Ascending aorta (tissue), 2 donors: ENCODE data around the gene FARP1. TPM values are rescaled to one million over a fixed set of nuclear protein-coding genes. Genes with fewer than 3 reads are reported as not detected.

Source experiments
- DNase-seq, 2 donors: peaks; one replicate each; pipeline ENCODE4 v3.0.0-alpha.2; 2019; ENCODE audit warnings: low spot score in 2 of 2
- H3K27ac ChIP-seq, 2 donors: fragments of 200-600 bp; sonication (generic); one replicate each; pipeline ENCODE4 v1.5.1; 2016 to 2017; ENCODE audit warnings: mild to moderate bottlenecking in 1 of 2
- H3K27me3 ChIP-seq: fragments of 200-600 bp; sonication (generic); one replicate; pipeline ENCODE4 v1.5.1; 2017
- H3K36me3 ChIP-seq, 2 donors: fragments of 200-600 bp; sonication (generic); one replicate each; pipeline ENCODE4 v1.5.1; 2016
- H3K4me1 ChIP-seq, 2 donors: fragments of 200-600 bp; sonication (generic); one replicate each; pipeline ENCODE4 v1.5.1; 2016 to 2017; ENCODE audit warnings: mild to moderate bottlenecking in 1 of 2
- H3K4me3 ChIP-seq, 2 donors: fragments of 200-600 bp; sonication (generic); one replicate each; pipeline ENCODE4 v1.5.1; 2016 to 2017; ENCODE audit warnings: mild to moderate bottlenecking in 1 of 2
- H3K9me3 ChIP-seq, 2 donors: fragments of 200-600 bp; sonication (generic); one replicate each; pipeline ENCODE4 v1.5.1; 2016
- intact Hi-C: fragments of 100-400 bp; cut with DNase I; formaldehyde crosslinking; loops from one replicate; pipeline ENCODE4 v1.15.1; 2023
- total RNA-seq: library from RNA; depleted of rRNA; stranded (reverse); fragments of >200 nt; gene quantifications from one replicate; pipeline ENCODE4 v1.1.0, GENCODE V29; 2016
- TF ChIP-seq, protein P1 (sequence below), 3 experiments: fragments of 200-600 bp in 2 of 3; fragments of 450-650 bp in 1 of 3; sonication (generic) in 2 of 3; IDR thresholded peaks; one replicate each; pipeline ENCODE4 v1.5.1; 2016 to 2019; ENCODE audit warnings: antibody characterized with exemption in 3 of 3, mild to moderate bottlenecking in 1 of 3, moderate library complexity in 1 of 3

FARP1 gene
- total RNA-seq, 1 donor from 2014 or later, result 80.8 TPM

DNA sequence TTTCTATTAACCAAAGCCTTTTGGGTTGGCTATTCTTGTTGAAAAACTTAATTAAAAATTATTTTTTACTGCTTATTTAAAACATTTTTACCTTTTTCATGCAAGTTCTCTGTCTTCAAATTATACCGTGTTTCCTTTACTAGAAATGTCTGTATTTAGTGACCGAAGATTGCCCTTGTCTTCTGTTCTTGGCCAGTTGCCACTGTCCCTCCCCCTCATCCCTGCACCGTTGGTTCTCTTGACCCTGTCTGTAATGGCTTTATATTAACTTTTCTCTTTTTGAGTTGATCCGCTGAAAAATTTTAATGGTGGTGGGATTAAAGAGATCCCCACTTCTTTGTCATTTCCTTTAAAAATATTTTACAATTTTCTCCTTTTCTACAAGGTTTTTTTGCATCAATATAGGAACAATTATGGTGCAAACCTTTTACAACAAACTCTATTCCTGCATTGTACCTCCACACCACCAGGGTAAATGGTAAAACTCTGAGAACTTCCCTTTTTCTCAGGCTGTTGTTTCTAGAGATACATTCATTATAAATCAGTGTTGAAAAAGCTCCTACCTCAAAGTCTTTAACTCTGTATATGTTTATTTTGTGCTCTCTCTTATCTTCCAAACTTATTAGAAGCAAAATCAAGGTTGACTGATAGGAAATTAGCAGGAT, 47.1 kb downstream of the FARP1 start:
- H3K4me1 ChIP-seq, result no peaks in the 10 kb centered on the region
- no peaks in the 10 kb centered on the region for H3K27me3 ChIP-seq
- no peak for DNase-seq
- H3K4me3 ChIP-seq, result no peak overlapping the region
- intact Hi-C loops, result no loop called here
- no peaks in the 10 kb centered on the region for H3K36me3 ChIP-seq
- no peaks in the 10 kb centered on the region for H3K9me3 ChIP-seq
- no peak overlapping the region for H3K27ac ChIP-seq
- TF ChIP-seq, protein P1, sequence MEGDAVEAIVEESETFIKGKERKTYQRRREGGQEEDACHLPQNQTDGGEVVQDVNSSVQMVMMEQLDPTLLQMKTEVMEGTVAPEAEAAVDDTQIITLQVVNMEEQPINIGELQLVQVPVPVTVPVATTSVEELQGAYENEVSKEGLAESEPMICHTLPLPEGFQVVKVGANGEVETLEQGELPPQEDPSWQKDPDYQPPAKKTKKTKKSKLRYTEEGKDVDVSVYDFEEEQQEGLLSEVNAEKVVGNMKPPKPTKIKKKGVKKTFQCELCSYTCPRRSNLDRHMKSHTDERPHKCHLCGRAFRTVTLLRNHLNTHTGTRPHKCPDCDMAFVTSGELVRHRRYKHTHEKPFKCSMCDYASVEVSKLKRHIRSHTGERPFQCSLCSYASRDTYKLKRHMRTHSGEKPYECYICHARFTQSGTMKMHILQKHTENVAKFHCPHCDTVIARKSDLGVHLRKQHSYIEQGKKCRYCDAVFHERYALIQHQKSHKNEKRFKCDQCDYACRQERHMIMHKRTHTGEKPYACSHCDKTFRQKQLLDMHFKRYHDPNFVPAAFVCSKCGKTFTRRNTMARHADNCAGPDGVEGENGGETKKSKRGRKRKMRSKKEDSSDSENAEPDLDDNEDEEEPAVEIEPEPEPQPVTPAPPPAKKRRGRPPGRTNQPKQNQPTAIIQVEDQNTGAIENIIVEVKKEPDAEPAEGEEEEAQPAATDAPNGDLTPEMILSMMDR (IDR thresholded peaks at IDR 0.05), result no peak

DNA sequence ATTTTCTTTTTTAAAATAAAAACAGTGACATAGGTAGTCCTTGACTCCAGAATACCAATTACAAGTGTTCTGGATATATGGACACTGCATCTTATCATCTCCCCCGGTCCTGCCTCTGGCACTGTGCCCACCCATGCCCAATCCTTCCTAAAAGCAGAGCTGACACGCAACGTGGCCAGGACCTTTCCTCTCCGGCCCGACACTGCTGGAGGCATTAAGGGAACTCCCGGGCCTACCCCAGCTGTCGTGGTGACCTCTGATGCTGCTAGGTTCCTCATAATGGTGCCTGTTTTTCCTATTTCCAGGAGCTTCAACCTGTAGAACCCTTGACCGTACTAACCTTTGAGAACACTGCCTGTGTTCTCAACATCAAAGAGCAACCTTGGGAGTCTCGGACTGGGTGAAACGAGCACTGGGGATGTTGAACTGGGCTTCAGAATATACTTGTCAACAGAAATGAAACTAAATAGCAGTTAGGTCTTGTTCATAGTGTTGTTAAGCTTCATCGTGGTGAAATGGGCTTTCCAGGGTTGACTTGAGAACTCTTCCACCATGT, 48.1 kb downstream of the FARP1 start:
- no peaks in the 10 kb centered on the region for H3K9me3 ChIP-seq
- H3K27ac ChIP-seq, result no peak overlapping the region
- H3K27me3 ChIP-seq, result no peaks in the 10 kb centered on the region
- H3K4me1 ChIP-seq, result no peaks in the 10 kb centered on the region
- no peak for DNase-seq
- no peaks in the 10 kb centered on the region for H3K36me3 ChIP-seq
- H3K4me3 ChIP-seq, result no peak overlapping the region
- intact Hi-C loops, result no loop called here
- TF ChIP-seq, protein P1 (IDR thresholded peaks at IDR 0.05), result no peak

DNA sequence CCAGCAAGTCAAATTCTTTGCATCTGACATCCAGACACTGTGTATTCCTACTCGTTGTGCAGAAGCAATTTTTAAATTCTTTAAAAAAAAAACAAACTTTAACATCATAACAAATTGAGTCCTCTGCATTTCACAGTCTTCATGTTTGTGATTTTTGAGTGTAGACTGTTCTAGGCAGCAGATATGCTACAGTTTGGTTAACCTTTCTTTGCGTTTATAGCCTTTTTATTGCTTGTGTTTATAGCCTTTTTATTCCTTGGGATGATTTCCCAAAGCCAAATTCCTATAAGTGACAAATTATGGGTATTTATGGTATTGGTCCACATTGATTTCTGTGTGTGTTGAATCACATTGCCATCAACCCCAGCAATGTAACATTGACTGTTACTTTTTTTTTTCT, 49.1 kb downstream of the FARP1 start:
- no peaks in the 10 kb centered on the region for H3K27me3 ChIP-seq
- intact Hi-C loops, result no loop called here
- no peaks in the 10 kb centered on the region for H3K36me3 ChIP-seq

GRCh38 chr13:98195054-98195791, 52.3 kb downstream of the FARP1 start:
- DNase-seq, result no peak
- Histone ChIP-seq H3K36me3 (no peaks in the 10 kb centered on the region), H3K9me3 (no peaks in the 10 kb centered on the region), H3K4me3 (no peak overlapping the region), H3K4me1 (no peaks in the 10 kb centered on the region), H3K27me3 (no peaks in the 10 kb centered on the region), H3K27ac (no peak overlapping the region)
- TF ChIP-seq, protein P1 (IDR thresholded peaks at IDR 0.05), result no peak
- intact Hi-C loops, result no loop called here

More for the DNA sequence above, 49.1 kb downstream of the FARP1 start:
- Histone ChIP-seq H3K4me3 (no peak overlapping the region), H3K9me3 (no peaks in the 10 kb centered on the region), H3K27ac (no peak overlapping the region), H3K4me1 (no peaks in the 10 kb centered on the region)
- DNase-seq, result no peak
- TF ChIP-seq, protein P1 (IDR thresholded peaks at IDR 0.05), result no peak

- intact Hi-C loops, result no loop called here
- Histone ChIP-seq H3K4me3 (no peak overlapping the region), H3K27me3 (no peaks in the 10 kb centered on the region), H3K27ac (no peak overlapping the region), H3K9me3 (no peaks in the 10 kb centered on the region), H3K4me1 (no peaks in the 10 kb centered on the region), H3K36me3 (no peaks in the 10 kb centered on the region)
- TF ChIP-seq, protein P1 (IDR thresholded peaks at IDR 0.05), result no peak
- DNase-seq, result no peak
Measured at GRCh38 chr13:98198683-98199082, 55.8 kb downstream of the FARP1 start.
